PFSK-1 (cell line): ENCODE results near the gene MACROD1.

Experiments used
- POLR2AphosphoS5 ChIP-seq: IDR thresholded peaks from 2 replicates; pipeline ENCODE4 v1.6.1; 2012; ENCODE audit warnings: low read depth, mild to moderate bottlenecking, control low read depth, low read length, moderate library complexity
- SIN3A ChIP-seq: IDR thresholded peaks from 2 replicates; pipeline ENCODE4 v1.6.1; 2012; ENCODE audit warnings: mild to moderate bottlenecking, low read length, moderate library complexity, borderline replicate concordance; ENCODE audit not compliant: insufficient read depth
- TAF1 ChIP-seq: IDR thresholded peaks from 2 replicates; pipeline ENCODE4 v1.6.1; 2012; ENCODE audit warnings: low read length, control low read depth, borderline replicate concordance; ENCODE audit not compliant: insufficient read depth

GRCh38 chr11:64100360-64100759, 65.6 kb downstream of the MACROD1 start:
- TF ChIP-seq POLR2AphosphoS5: no peak
- TF ChIP-seq TAF1: no peak
- TF ChIP-seq SIN3A: no peak
